Fibroblast of upper back skin (primary cell): ENCODE data around the gene ANKS4B.
A peak's percentile ranks its signal among the peaks of the same experiment; 100 is the strongest.

Experiments
- DNase-seq: peaks from one replicate; pipeline ENCODE4 v3.0.0-alpha.2; 2013

The ANKS4B gene

GRCh38 chr16:21301168-21301894, 67.8 kb downstream of the ANKS4B start:
- peak; percentile 59 for DNase-seq

- no peak for DNase-seq
These were observed 68.4 kb downstream of the ANKS4B start for GRCh38 chr16:21301895-21302291.

GRCh38 chr16:21302454-21302853, 69.0 kb downstream of the ANKS4B start:
- no peak for DNase-seq

- peak; percentile 63 for DNase-seq
These were observed 69.5 kb downstream of the ANKS4B start for GRCh38 chr16:21302898-21303528.
